Stimulated activated CD4-positive, alpha-beta T cell treated with anti-CD3 and anti-CD28 coated beads, TNF-alpha, amount 100 ng/mL, for 1 hour (primary cell): ENCODE data around the gene LRRC8E.
"Not testable (repeated sequence)": the region's sequence is repeated elsewhere in the genome, so short reads cannot be mapped to it uniquely, and the experiment has no call there.

Source experiments
- DNase-seq, 3 donors: peaks; one replicate each; pipeline ENCODE4 v3.0.0-alpha.2; 2020; ENCODE audit warnings: low read depth in 3 of 3, low spot score in 1 of 3

LRRC8E gene

DNA sequence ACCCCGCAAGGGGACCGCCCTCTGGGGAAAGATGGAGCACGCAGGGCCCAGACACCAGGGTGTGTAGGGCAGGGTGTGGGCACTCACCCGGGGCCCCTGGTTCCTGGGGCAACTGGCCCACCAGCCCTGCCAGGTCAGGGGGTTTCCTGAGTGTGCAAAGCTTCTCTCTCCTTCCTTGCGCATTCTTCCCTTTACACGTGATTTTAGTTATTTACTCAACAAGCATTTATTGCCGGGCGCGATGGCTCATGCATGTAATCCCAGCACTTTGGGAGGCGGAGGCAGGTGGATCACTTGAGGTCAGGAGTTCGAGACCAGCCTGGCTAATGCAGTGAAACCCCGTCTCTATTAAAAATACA lies 34.6 kb upstream of the LRRC8E start:
- no peak for DNase-seq

DNA sequence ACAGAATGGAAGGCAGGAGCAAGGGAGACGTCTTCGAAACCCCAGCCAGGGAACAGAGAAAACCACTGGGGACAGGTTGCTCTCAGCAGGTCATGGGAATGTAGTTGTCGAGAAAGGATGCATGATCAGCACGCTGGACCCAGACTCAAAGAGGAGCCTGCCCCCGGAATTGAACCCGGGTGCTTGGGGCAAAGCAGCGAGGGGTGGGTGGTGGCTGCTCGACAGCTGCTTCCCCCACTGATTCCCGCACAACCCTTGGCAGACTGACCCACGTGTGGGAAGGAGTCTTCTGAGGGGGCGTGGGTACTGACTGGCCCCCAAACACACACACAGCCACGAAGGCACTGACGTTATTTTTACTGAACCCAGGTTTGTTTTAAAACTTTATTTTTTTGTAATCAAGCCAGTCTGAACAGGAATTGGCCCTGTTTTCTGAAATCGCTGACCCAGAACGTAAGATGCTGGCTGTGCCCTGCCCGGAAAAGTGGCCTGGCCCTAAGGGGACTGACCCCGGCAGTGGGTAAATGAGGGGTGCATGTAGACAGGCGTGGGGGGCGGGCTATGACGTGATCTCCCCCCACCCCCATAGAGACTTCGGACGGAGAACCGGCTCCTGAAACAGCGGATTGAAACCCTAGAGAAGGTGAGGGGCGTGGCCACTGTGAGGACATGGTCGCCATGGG lies 32.7 kb upstream of the LRRC8E start:
- no peak for DNase-seq

DNA sequence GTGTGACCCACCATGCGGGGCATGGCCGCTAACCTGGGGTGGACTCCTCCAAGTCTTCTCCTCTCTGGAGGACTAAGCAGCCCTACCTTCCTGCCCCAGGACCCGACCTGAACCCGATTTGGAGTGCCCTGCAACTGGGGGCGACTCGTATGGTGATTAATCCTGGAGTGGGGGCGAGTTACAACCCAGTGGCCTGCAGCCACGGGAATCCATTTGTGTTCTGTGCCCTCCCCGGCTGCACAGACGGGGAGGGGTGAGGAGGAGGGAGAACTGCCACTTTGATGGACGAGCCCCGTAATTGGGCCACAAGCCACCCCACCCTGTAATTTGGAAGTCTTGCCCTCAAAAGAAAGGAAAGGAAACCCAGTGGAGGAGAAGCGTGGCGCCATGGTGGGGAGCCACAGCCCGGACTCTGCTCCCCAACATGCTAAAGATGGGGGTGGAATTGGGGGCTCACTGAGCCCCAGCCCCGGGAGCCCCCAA lies 32.2 kb upstream of the LRRC8E start:
- DNase-seq: no peak

DNA sequence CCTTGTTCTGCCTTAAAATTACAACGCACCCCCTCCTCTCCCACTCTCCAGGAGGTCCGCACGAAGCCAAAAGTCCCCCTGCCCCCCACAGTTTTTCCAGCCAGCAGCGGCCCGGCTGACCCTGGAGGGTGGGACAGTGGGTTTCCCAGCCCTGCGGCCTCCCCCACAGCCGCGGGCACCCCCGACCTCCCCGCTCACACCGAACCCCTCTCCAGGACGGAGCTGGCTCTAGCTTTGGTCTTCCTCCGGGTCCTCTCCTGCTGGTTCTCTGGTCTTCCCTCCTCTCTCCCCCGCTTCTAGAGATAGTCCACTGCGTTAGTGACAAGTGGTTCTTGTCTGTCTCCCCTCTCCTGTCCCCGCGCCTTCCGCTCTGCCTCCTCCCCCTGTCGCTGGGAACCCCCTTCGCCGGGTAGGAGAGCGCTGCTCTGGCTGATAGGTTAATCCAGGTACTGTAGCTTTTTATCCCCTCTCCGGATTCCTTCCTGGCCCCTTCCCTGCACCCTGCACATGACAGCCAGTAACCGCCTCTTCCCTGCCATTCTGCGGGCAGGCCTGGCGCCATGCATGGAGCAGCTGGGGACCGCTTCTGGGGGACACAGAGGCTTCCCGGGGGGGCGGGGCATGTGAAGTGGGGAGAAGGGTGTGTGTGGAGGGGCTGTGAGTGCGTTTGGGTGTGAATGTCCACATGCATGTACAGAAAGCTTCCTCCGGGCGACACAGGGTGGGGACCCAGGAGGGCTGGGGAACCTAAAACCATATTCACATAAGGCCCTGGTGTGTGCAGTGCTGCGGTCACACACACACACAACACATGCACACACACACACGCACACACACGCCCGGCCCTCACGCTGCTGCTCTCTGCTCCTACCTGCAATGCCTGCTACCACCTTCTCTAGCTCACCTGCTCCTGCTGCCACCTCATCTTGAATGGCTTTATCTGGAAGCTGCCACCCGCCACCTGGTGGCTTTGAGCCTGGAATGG lies 31.3 kb upstream of the LRRC8E start:
- no peak for DNase-seq

DNA sequence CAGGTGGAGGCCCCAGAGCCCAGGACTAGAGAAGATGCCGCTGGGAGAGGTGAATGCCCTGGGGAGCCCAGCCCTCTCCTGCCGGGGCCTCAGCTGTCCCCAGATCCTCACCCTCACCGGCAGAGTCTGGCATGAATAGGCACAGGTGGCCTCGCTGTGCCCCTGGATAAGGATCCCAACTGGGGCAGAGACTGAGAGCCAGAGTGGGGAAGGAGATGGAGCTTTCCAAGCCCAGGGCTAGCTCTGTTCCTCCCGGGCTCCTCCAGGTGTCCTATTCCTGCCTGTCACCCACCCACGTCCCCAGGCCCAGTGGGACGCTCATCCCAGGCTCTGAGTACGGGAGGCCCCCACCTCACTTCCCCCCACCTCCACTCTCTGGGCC lies 30.6 kb upstream of the LRRC8E start:
- no peak for DNase-seq

DNA sequence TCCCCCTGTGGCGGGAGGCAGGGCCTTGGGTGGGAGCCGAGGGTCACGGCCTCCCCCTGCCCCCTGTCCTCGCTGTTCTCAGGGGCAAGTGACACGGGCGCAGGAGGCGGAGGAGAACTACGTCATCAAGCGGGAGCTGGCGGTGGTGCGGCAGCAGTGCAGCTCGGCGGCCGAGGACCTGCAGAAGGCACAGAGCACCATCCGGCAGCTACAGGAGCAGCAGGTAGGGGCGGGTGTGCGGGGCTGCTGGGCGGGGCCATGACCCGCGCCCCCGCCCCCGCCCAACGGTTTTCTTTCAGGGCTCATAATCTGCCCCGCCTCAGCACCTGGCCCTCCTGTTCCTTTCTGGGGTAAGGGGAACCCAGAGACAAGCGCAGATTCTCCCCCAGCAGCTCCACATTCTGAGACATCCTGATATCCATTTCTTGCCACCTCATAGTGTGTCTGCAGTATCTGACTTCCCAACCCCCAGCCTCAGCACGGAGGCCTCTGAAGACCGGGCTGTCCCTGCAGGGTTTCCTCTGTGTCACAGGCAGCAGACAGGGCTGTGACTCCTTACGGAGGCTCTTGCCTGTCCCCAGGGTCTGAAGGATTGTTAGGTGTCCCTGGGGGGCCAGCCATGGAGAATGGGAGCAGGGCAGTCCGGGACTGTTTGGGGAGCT lies 30.1 kb upstream of the LRRC8E start:
- no peak for DNase-seq

DNA sequence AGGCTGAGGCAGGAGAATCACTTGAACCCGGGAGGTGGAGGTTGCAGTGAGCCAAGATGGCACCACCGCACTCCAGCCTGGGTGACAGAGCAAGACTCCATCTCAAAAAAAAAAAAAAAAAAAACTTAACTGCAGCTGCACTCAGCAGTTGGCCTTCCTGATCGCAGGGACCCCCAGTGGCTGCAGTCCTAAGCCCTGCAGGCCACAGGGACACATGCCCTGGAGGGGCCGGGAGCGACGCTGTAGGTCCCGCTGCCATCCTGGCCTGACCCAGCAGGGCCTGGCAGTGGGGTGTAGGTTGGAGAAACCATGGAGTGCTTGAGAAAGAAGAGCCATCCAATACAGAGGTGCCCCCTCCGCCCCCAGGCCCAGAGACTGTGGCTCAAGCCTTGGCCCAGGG lies 29.2 kb upstream of the LRRC8E start:
- DNase-seq: not testable (repeated sequence)

DNA sequence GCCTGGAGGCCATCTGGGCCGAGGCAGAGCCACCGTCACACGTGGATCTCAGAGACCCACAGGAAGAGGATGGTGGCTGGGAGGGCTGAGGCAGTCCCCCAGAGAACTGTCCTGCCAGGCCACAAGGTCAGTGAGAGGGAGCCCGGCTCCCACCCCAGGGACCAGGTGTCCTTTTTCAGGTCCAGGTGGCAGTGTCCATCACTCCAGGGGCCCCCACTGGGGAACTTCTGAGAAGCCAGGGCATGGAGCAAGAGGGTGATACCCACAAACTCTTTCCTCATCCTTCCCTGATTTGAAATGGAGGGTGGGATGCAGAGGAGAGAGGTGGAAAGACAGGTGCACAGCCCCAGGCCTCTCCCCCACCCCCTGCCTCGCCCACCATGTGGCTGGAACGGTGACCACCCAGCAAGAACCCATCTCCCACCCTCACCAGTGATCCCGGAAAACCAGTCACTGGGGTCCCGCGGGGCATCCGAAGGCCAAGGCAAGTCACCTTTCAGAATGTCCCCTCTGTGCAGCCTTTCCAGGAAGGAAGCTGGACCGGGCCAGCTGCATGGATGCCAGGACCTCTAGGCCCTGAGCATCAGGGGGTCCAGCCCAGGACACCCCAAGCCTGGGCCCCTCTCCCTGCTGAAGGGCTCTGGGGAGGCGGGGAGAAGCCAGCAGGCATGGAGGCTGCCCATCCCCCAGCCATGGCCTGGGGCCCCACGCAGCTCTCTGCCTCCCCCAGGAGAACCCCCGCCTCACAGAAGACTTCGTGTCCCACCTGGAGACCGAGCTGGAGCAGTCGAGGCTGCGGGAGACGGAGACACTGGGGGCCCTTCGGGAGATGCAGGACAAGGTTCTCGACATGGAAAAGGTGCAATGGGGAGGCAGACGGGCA lies 28.2 kb upstream of the LRRC8E start:
- DNase-seq: no peak

DNA sequence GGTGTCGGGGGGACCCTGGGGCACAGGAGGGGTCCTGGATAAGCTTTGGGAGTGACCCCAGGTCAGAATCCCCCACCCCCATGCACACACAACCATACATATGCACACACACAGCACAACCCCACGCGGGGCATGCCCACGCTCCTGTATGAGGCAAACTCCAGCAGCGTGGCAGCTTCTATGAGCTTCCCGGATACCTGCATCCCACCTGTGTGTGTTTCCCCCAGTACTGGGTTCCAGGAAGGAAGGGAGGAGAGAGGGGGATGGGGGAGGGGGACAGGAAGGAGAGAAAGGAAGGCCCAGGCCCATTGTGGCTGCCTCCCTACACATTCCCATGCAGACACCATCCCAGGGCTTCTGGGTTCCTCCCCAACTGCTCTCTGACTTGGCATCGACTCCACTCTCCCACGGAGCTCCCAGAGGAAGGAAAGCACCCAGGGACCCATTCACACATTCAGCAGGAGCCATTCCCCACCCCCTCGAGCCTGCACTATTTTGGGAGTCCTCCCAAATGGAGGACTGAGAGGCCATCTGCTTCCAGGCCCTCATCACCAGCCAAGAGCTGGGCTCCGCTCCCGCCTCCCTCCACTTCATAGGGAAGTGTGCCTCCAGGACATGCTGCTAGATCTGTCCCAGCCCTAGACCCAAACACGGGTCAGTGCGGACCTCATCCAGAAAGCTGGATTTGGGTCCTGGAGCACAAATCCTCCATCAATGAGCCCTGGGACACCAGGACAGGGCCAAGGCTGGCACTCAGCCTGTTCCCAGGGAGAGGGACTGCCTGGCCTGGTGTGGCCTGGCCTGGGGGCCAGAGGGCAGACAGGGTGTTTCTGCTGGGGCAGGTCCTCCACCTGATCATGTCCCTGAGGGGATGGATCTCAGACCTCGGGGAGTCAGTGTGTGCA lies 27.3 kb upstream of the LRRC8E start:
- DNase-seq: no peak

DNA sequence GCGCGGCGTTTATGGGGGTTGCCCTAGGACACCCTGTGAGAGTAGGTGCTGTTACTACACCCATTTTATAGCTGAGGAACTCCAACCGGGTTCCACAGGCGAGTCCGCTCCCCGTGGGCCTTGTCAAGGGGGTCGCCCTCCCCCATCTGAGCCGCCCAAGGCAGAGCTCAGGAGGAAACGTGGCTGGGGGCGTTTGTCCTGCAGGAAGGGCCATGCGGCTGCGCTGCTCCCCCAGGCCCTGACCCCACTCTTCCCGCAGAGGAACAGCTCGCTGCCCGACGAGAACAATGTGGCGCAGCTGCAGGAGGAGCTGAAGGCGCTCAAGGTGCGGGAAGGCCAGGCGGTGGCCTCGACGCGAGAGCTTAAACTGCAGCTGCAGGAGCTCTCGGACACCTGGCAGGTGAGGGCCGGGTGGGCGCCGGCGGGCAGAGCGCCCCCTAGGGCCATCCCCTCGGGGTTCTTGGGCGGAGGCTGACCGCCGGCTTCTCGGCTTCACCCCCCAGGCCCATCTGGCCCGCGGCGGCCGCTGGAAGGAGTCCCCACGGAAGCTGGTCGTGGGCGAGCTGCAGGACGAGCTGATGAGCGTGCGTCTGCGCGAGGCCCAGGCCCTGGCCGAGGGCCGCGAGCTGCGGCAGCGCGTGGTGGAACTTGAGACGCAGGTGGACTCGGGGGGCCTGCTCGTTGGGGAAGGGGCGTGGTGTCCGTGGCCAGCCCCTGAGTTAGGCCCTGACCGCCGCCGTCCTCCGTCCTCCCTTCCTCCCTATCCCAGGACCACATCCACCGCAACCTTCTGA lies 26.5 kb upstream of the LRRC8E start:
- DNase-seq: no peak

DNA sequence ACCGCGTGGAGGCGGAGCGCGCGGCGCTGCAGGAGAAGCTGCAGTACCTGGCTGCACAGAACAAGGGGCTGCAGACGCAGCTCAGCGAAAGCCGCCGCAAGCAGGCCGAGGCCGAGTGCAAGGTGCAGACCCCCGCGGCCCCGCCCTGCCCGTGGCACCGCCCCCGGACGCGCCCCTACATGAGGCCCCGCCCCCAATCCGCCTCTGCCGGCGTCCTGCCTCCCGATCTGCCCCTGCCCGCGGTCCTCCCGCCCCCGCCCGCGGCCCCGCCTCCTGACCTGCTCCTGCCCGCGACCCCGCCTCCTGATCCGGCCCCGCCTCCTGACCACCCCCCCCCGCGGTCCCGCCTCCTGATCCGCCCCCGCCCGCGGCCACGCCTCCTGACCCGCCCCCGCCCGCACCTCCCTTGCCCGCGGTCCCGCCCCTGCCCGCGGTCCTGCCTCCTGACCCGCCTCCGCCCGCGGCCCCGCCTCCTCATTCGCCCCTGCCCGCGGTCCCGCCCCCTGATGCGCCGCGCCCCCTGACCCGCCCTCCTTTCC lies 25.8 kb upstream of the LRRC8E start:
- peak; percentile 38 to 56 (median 46) for DNase-seq

DNA sequence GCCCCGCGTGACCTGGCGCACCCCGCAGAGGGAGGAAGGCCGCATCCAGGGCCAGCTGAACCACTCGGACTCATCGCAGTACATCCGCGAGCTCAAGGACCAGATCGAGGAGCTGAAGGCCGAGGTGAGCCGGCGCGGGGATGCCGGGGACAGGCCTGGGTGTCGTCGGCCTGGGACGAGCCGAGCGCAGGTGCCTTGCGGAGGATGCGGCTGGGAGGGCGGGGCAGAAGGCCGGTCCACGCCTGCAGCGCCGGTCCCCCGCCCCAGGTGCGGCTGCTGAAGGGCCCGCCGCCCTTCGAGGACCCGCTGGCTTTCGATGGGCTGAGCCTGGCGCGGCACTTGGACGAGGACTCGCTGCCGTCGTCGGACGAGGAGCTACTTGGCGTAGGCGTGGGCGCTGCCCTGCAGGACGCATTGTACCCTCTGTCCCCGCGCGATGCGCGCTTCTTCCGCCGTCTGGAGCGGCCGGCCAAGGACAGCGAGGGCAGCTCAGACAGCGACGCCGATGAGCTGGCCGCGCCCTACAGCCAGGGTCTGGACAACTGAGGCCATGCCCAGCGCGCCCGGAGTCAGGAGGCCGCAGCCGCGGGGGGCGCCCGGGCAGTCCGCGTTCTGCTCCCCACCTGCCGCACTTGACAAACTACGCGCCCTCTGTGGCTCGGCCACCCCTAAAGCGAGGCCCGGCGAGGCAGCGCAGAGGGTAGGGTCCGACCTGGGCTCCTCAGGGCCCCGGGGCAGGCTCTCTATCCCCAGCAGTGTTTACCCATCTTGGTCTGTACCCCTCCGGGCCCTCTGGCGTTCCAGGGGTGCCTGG lies 24.9 kb upstream of the LRRC8E start:
- DNase-seq: no peak

DNA sequence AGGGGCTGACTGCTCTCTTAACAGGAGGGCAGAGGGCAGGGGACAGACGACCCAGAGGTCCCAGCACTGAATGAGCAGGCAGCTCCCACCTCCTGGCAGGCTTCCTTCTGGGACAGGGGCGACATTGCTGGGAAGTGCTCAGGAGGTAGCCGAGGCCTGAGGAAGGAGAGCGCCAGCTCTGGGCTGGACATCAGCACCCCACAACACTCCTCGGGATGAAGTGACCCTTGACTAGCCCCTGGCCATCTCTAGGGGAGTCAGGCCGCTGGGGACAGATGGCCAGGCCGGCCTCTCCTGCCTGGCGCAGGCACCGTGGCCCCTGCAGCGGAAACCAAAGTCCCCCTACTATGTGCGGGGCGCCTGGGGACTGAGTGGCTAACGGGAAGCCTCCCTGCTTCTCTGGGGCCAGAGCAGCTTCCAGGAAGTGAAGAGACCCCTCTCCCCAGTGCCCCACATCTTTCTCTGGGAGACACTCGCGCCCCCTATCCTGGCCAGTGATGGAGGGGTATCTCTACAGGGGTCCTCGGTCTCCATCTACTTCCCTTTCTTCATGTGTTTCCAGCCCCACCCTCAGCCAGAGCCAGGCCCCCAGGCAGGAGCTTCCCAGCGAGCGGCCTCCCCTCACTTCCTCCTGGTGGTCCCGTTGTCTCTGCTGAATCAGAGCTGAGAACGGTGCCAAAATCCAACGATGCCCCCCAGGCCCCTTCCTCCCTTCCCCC lies 24.2 kb upstream of the LRRC8E start:
- DNase-seq: no peak

DNA sequence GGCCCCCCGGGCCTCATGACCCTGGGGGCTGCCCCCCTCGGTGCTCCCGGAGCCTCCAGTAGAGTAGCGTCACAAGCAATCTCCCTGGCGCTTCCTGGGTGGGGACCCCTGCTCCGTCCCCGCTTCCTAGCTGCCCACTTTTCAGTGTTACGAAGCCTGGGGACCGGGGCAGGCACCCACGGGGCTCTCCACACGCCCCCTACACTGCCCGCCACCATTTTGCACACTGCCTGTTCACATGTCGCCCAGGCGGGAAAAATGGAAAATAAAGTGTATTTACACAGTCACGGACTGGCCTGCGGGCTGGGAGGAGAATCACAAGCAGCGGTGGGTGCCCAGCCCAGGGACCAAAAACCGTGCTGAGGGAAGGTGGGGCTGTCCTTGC lies 23.6 kb upstream of the LRRC8E start:
- DNase-seq: no peak

DNA sequence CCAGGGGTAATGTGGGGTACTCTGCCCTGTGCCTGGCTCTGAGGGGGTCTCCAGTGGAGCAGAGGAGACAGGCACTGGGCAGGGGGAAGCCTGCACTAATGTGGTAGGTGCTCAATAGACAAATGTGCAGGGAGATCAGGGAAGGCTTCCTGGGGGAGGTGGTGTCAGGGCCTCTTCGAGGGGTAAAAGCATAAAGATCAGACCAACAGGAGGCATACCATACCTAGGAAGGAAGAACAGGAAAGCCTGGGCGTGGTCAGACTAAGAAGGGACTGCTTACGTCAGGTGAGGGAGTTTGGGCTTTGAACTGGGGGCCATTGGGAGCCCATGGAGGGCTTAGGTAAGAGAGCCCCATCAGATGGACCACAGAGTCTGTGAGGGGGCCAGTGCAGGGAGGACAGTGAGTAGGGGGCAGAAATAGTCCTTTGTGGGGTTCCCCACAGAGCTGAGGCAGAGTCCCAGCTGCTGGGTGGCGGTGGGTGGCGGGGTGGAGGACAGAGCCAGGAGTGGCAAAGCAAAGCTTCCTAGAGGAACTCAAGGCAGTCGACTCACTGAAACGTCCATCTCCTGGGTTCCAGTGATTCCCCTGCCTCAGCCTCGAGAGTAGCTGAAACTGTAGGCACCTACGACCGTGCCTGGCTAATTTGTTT lies 22.9 kb upstream of the LRRC8E start:
- DNase-seq: no peak

DNA sequence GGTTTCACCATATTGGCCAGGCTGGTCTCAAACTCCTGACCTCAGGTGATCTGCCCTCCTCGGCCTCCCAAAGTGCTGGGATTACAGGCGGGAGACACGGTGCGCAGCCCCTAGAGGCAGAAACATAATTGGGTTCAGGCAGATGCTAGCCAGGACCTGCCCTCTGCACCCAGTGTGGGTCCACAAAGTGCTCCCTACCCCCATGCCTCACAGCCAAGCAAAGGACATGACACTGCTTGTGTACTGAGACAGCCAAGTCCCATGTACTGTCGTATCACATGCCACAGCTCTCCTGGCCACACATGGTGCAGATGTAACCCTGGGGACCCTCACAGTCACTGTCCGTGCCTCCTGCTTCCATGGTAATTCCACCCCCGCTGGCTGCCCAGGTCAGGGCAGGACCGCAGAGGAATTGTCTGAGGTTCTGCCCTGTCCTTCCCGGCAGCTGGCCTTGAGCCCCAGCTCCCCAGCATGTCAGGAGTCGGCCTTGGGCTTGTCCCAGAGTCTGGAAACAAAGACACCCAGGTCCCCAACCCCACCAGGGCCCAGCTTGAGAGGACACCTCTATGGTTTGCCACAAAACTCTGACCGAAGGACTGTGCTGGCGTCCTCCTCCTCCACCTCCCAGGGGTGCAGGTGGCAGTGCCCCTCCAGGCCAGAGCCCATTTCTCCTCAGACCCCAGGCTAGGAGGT lies 21.8 kb upstream of the LRRC8E start:
- DNase-seq: no peak
